Pons (tissue), 1 donor: ENCODE results near the gene DKK3.

Experiments
- DNase-seq: peaks from one replicate; pipeline ENCODE4 v3.0.0-alpha.2; 2016; ENCODE audit warnings: low spot score

The DKK3 gene

GRCh38 chr11:11981840-11982239, 26.6 kb downstream of the DKK3 start:
- no peak for DNase-seq

GRCh38 chr11:11981364-11981763, 27.1 kb downstream of the DKK3 start:
- DNase-seq, result no peak

GRCh38 chr11:11980841-11981308, 27.6 kb downstream of the DKK3 start:
- no peak for DNase-seq

GRCh38 chr11:11980200-11980599, 28.2 kb downstream of the DKK3 start:
- no peak for DNase-seq

- DNase-seq, result no peak
Observed at GRCh38 chr11:11979488-11980117, 28.8 kb downstream of the DKK3 start.

GRCh38 chr11:11978792-11979487, 29.5 kb downstream of the DKK3 start:
- DNase-seq, result no peak

- no peak for DNase-seq
Observed at GRCh38 chr11:11978098-11978637, 30.3 kb downstream of the DKK3 start.

- DNase-seq, result no peak
Observed at GRCh38 chr11:11977206-11977938, 31.1 kb downstream of the DKK3 start.

- DNase-seq, result no peak
Observed at GRCh38 chr11:11976481-11977127, 31.8 kb downstream of the DKK3 start.

GRCh38 chr11:11975201-11976092, 33.0 kb downstream of the DKK3 start:
- DNase-seq, result no peak

- no peak for DNase-seq
Observed at GRCh38 chr11:11973866-11974265, 34.6 kb downstream of the DKK3 start.

- peak; percentile 92 for DNase-seq
Observed at GRCh38 chr11:11973361-11973800, 35.0 kb downstream of the DKK3 start.

- no peak for DNase-seq
Observed at GRCh38 chr11:11972730-11973341, 35.6 kb downstream of the DKK3 start.

- DNase-seq, result no peak
Observed at GRCh38 chr11:11971906-11972547, 36.4 kb downstream of the DKK3 start.

- DNase-seq, result no peak
Observed at GRCh38 chr11:11970556-11970955, 37.9 kb downstream of the DKK3 start.

- peak; percentile 76 for DNase-seq
Observed at GRCh38 chr11:11969380-11970215, 38.8 kb downstream of the DKK3 start.

- DNase-seq, result no peak
Observed at GRCh38 chr11:11968511-11969280, 39.7 kb downstream of the DKK3 start.
